GM18870 (cell line): ENCODE data around the gene UBR1.
"Not testable (repeated sequence)": the region's sequence is repeated elsewhere in the genome, so short reads cannot be mapped to it uniquely, and the experiment has no call there.

ENCODE experiments used
- ATAC-seq: cut with Tn5 transposase; IDR thresholded peaks from one replicate; pipeline ENCODE4 v1.9.1; 2021; ENCODE audit warnings: moderate library complexity; ENCODE audit not compliant: unreplicated experiment

Gene UBR1

DNA sequence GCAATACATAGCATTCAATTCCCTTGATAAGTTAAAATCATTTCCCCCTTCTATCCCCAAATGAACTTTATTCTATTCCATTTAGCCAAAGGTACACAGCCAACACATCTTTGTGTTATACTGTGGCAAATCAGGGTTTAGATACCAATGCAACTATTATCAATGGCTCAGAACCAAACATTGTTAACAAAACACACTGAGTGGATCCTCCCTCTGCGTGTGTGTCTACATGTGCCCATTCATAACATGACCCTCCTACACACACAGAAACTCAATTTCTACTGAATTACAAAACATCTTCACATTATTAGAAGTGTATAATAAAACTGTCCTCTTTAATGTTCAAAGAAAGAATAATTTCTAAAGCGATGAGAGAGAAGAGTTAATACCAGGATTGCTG lies 186.5 kb downstream of the UBR1 start:
- no peak for ATAC-seq

GRCh38 chr15:42918047-42918446 lies 187.8 kb downstream of the UBR1 start:
- ATAC-seq, result no peak

DNA sequence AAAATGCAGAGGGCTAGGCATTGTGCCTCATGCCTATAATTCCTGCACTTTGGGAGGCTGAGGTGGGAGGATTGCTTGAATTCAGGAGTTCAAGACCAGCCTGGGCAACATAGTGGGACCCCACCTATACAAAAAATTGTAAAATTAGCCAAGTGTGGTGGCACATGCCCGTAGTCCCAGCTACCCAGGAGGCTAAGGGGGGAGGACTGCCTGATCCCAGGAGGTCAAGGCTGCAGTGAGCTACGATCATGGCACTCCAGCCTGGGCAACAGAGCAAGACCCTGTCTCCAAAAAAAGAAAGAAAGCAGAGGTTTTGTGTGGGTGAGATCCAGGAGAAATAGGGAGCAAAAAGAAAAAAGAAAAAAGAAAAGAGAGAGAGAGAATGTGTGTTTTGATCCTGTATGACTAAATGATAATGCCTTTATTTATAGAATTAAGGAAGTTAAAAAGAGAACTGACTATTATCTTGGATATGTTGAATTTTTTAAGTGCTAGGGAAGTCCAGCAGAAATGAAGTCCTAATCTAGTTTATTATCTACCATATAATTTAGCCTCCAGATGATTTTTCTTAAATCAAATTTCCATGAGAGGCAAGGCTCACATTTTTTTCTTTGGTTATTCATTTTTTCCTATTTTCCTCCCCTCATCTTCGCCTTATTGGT lies 190.1 kb downstream of the UBR1 start:
- no peak for ATAC-seq

GRCh38 chr15:42914728-42915497 lies 190.9 kb downstream of the UBR1 start:
- ATAC-seq, result no peak

GRCh38 chr15:42911058-42911592 lies 194.7 kb downstream of the UBR1 start:
- no peak for ATAC-seq

GRCh38 chr15:42908538-42908937 lies 197.3 kb downstream of the UBR1 start:
- no peak for ATAC-seq

- ATAC-seq, result no peak
Observed at GRCh38 chr15:42903388-42904324, 202.2 kb downstream of the UBR1 start.

DNA sequence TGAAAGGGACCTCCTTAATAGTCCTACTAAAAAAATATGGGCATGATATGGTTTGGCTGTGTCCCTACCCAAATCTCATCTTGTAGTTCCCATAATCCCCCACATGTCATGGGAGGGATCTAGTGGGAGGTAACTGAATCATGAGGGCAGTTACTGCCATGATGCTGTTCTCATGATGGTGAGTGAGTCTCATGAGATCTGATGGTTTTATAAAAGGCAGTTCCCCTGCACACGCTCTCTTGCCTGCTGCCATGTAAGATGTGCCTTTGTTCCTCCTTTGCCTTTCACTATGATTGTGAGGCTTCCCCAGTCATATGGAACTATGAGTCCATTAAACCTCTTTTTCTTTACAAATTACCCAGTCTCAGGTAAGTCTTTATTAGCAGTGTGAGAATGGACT lies 211.9 kb downstream of the UBR1 start:
- ATAC-seq, result not testable (repeated sequence)
